BJ (cell line): ENCODE results near the gene KDM2A. TPM values are rescaled to one million over a fixed set of nuclear protein-coding genes. Genes with fewer than 3 reads are reported as not detected.

Experiments used
- CTCF ChIA-PET: fragments of 350-600 bp; formaldehyde crosslinking; extraction: SDS; loops from one replicate; lab custom pipeline; 2021; ENCODE audit warnings: antibody characterized with exemption, inconsistent platforms; lab: Yijun Ruan, JAX
- POLR2A ChIA-PET: fragments of 300-600 bp; sonication (Branson Sonifier 250); formaldehyde crosslinking; extraction: SDS; loops from one replicate; lab custom pipeline; 2021; ENCODE audit warnings: antibody characterized with exemption; lab: Charles Lee
- DNase-seq: peaks from one replicate; pipeline ENCODE4 v3.0.0-alpha.2; 2011; ENCODE audit warnings: low read depth
- H3K27me3 ChIP-seq: 2 replicates; pipeline ENCODE4 v1.6.0; 2011; ENCODE audit warnings: low read length; ENCODE audit not compliant: control insufficient read depth, insufficient read depth
- H3K36me3 ChIP-seq: 2 replicates; pipeline ENCODE4 v1.5.1; 2011; ENCODE audit warnings: low read length; ENCODE audit not compliant: control insufficient read depth, insufficient read depth
- H3K4me3 ChIP-seq: 2 replicates; pipeline ENCODE4 v1.5.1; 2011; ENCODE audit warnings: low read depth, mild to moderate bottlenecking, control low read depth, low read length
- CTCF ChIP-seq: IDR thresholded peaks from 2 replicates; pipeline ENCODE4 v1.5.1; 2011; ENCODE audit warnings: low read depth, mild to moderate bottlenecking, control low read depth, inconsistent platforms, low read length, moderate library complexity; ENCODE audit not compliant: insufficient read depth
- polyA plus RNA-seq: library from polyadenylated mRNA; depleted of rRNA; stranded (reverse); fragments of >200 nt; gene quantifications from 2 replicates; pipeline ENCODE4 v1.2.3, GENCODE V29; 2011

KDM2A gene
- polyA plus RNA-seq, 1 experiment = 63.5 TPM

- POLR2A ChIA-PET = no interaction called here
- no peak for DNase-seq
- H3K36me3 ChIP-seq = no peaks in the 10 kb centered on the region; the same call in 1 of the 2 replicates
- CTCF ChIA-PET = interaction anchor here (0.5 to 1.5 kb wide), 4 partner anchors 12 to 267 kb away, joined by 3 to 7 read pairs (median 4); no protein-coding TSS in a partner anchor
- H3K4me3 ChIP-seq = no peak overlapping the region
- no peak for TF ChIP-seq CTCF
- peaks cover 2% of the 10 kb centered on the region; the same call in 1 of the 2 replicates for H3K27me3 ChIP-seq
Measured at GRCh38 chr11:67117176-67117575, 1.9 kb upstream of the KDM2A start.

GRCh38 chr11:67117672-67118180 lies 1.3 kb upstream of the KDM2A start:
- DNase-seq = no peak
- ChIA-PET CTCF (interaction anchor here (1.2 to 1.5 kb wide), 2 partner anchors 12 to 144 kb away, joined by 3 to 7 read pairs; no protein-coding TSS in a partner anchor), POLR2A (no interaction called here)
- TF ChIP-seq CTCF = no peak
- no peaks in the 10 kb centered on the region; the same call in 1 of the 2 replicates for H3K36me3 ChIP-seq
- H3K4me3 ChIP-seq = no peak overlapping the region; the same call in 1 of the 2 replicates
- peaks cover 2% of the 10 kb centered on the region; the same call in 1 of the 2 replicates for H3K27me3 ChIP-seq

- POLR2A ChIA-PET = interaction anchor here (0.6 kb wide), 2 partner anchors 22 to 159 kb away, joined by 3 to 4 read pairs; no protein-coding TSS in a partner anchor
- CTCF ChIA-PET = interaction anchor here (1.2 kb wide), 1 partner anchor 13 kb away, joined by 3 read pairs; no protein-coding TSS in a partner anchor
- DNase-seq = no peak
Measured at GRCh38 chr11:67118181-67118766, 789 bp upstream of the KDM2A start.

GRCh38 chr11:67119585-67120391 lies 725 bp downstream of the KDM2A start:
- no peak for DNase-seq
- H3K36me3 ChIP-seq = no peaks in the 10 kb centered on the region; the same call in 1 of the 2 replicates
- peak overlapping the region; percentile 90 for H3K4me3 ChIP-seq
- H3K27me3 ChIP-seq = no peaks in the 10 kb centered on the region
- POLR2A ChIA-PET = interaction anchor here (0.6 to 1.0 kb wide), 2 partner anchors 68 to 87 kb away, joined by 3 read pairs; no protein-coding TSS in a partner anchor
- no peak for TF ChIP-seq CTCF
- CTCF ChIA-PET = interaction anchor here (1.3 kb wide), 1 partner anchor 134 kb away, joined by 3 read pairs; no protein-coding TSS in a partner anchor

More at GRCh38 chr11:67118181-67118766, 789 bp upstream of the KDM2A start:
- no peaks in the 10 kb centered on the region; the same call in 1 of the 2 replicates for H3K36me3 ChIP-seq
- no peak for TF ChIP-seq CTCF
- peaks cover under 1% of the 10 kb centered on the region; the same call in 1 of the 2 replicates for H3K27me3 ChIP-seq
- H3K4me3 ChIP-seq = peak overlapping the region; percentile 17; the same call in 1 of the 2 replicates
